Middle frontal gyrus (tissue), 1 donor: ENCODE measurements around the gene WDR19.
"Not testable (repeated sequence)": the region's sequence is repeated elsewhere in the genome, so short reads cannot be mapped to it uniquely, and the experiment has no call there.

Source experiments
- DNase-seq: peaks from one replicate; pipeline ENCODE4 v3.0.0-alpha.2; 2015; ENCODE audit warnings: low spot score; ENCODE audit errors: extremely low spot score

Gene WDR19

GRCh38 chr4:39232100-39232499, 49.8 kb downstream of the WDR19 start:
- no peak for DNase-seq

GRCh38 chr4:39233114-39233513, 50.8 kb downstream of the WDR19 start:
- DNase-seq: no peak

- no peak for DNase-seq
Observed at GRCh38 chr4:39233783-39234182, 51.5 kb downstream of the WDR19 start.

- DNase-seq: no peak
Observed at GRCh38 chr4:39235021-39235420, 52.7 kb downstream of the WDR19 start.

GRCh38 chr4:39235696-39236095, 53.4 kb downstream of the WDR19 start:
- no peak for DNase-seq

- DNase-seq: no peak
Observed at GRCh38 chr4:39237179-39237578, 54.9 kb downstream of the WDR19 start.

GRCh38 chr4:39243462-39243861, 61.1 kb downstream of the WDR19 start:
- DNase-seq: no peak

- no peak for DNase-seq
Observed at GRCh38 chr4:39255266-39255665, 72.9 kb downstream of the WDR19 start.

GRCh38 chr4:39255871-39256270, 73.5 kb downstream of the WDR19 start:
- no peak for DNase-seq

- DNase-seq: no peak
Observed at GRCh38 chr4:39256436-39256835, 74.1 kb downstream of the WDR19 start.

- DNase-seq: no peak
Observed at GRCh38 chr4:39259571-39260330, 77.4 kb downstream of the WDR19 start.

GRCh38 chr4:39263895-39264294, 81.6 kb downstream of the WDR19 start:
- no peak for DNase-seq

GRCh38 chr4:39274503-39274902, 92.2 kb downstream of the WDR19 start:
- DNase-seq: no peak

GRCh38 chr4:39277661-39278060, 95.3 kb downstream of the WDR19 start:
- not testable (repeated sequence) for DNase-seq

- DNase-seq: no peak
Observed at GRCh38 chr4:39278476-39278875, 96.1 kb downstream of the WDR19 start.

- DNase-seq: no peak
Observed at GRCh38 chr4:39279416-39279815, 97.1 kb downstream of the WDR19 start.

GRCh38 chr4:39280770-39281169, 98.4 kb downstream of the WDR19 start:
- DNase-seq: no peak

- no peak for DNase-seq
Observed at GRCh38 chr4:39285111-39285795, 102.9 kb downstream of the WDR19 start.

- no peak for DNase-seq
Observed at GRCh38 chr4:39285853-39286252, 103.5 kb downstream of the WDR19 start.

- DNase-seq: no peak
Observed at GRCh38 chr4:39286263-39286662, 103.9 kb downstream of the WDR19 start.

GRCh38 chr4:39287223-39287622, 104.9 kb downstream of the WDR19 start:
- no peak for DNase-seq

- no peak for DNase-seq
Observed at GRCh38 chr4:39291686-39292085, 109.4 kb downstream of the WDR19 start.

- DNase-seq: not testable (repeated sequence)
Observed at GRCh38 chr4:39292433-39292832, 110.1 kb downstream of the WDR19 start.
